GM19397 (cell line): ENCODE results near the gene CD68.
"Not testable (repeated sequence)": the region's sequence is repeated elsewhere in the genome, so short reads cannot be mapped to it uniquely, and the experiment has no call there.

Experiments
- ATAC-seq: cut with Tn5 transposase; IDR thresholded peaks from one replicate; pipeline ENCODE4 v1.9.1; 2021; ENCODE audit warnings: mild to moderate bottlenecking, moderate library complexity; ENCODE audit not compliant: unreplicated experiment

CD68 gene

DNA sequence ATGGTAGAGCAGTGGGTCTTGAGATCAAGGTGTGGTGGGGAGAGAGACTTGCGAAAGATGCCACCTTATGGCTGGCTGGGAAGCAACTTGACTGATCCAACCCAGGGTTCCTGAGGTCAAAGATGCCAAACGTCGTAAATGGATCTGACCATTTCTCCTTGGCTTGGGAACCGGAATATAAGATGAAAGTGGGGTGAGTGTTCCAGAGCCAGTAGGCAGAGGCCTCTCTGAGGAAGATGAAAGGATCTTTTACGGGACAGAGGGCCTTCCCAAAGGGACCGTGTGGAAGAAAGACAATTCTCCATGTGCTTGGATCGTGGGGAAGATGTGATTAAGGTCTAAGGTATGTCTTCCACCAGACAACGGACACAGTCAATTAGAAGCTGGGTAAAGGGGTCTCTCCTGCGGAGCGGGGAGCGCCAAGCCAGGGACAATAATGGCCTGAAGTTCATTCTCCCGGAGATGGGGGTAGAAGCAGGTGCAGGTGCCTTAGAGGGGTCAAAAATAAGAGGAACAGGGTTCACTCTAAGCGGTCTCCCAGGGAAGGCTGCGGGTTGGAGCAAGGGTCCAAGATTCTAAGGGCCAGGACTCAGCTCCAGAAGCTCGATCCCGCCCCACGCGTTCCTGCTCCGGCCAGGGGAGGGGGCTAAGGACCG lies 34.5 kb downstream of the CD68 start:
- no peak for ATAC-seq

DNA sequence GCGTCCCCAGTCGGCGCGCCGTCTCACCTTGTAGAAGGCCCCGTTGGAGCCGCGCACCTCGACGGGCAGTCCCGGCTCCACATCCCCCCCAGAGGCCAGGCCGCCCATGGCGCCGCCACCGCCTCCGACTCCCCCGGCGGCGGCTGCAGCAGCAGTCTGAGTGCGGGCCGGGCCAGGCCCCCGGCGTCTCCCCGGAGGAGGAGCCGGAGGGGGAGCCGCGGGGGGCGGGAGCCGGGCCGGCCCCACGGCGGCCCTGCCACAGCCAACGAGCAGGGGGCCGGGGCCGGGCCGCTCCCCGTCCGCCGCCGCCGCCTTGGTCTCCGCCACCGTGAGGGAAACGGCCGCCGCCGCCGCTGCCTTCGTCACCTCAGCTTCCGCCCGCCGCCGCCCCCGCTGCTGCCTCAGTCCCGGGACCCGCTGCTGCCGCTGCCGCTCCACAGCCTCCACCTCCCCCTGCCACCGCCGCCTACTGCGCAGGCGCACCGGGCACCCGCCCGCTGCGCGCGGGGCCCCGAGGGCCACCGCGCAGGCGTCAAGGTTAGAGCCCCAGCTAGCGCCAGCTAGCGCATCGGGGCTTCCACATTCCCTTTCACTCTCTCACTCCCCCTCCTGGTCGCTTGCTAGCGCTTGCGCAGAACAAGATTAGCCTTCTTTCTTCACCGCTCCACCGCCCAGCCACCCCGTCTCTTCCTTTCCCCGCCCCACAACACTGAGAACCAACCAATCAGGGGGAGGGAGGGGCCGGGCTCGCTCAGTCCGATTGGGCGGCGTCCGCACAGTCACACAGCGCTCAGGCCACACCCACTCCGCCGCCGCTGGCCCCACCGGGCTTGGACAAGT lies 35.2 kb downstream of the CD68 start, which contains the start of gene FXR2:
Gene FXR2 (minus strand): TSS at position 473 of the 840 bp plus-strand sequence. CDS start 365 bp downstream, at position 108.
- ATAC-seq: peak; percentile 82

DNA sequence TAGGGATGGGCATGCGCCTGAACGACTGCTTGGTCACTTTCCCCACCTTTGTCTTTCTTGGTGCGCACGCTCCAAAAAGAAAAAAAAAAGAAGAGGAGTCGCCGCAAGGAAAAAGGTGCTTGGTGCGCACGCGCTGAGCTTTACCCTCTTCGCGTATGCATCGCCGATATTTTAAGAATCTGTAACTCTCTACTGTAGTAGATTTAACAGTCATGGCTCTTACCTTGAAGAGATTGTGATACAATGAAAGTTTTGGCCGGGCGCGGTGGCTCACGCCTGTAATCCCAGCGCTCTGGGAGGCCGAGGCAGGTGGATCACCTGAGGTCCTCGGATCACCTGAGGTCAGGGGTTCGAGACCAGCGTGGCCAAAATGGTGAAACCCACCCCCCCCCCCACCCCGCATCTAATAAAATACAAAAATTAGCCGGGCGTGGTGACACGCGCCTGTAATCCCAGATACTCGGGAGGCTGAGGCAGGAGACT lies 35.9 kb downstream of the CD68 start:
- no peak for ATAC-seq

DNA sequence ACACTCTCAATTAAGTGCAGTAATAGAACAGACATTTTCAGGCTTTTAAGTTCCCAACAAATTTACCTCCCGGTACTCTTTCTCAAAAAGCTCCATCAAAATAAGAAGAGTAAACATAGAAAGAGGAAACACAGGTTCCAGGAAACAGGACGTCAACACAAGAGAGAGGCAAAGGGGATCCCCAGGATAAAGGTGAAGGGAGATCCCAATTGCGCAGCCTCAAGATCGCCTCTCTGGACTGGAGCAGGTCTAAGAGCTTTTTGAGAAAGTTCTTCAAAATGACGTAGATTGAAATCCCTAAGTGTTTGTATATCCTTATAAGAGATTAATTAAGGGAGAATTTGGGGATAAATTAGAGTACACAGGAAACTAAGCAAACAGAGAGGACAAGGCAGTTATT lies 39.2 kb downstream of the CD68 start:
- no peak for ATAC-seq

DNA sequence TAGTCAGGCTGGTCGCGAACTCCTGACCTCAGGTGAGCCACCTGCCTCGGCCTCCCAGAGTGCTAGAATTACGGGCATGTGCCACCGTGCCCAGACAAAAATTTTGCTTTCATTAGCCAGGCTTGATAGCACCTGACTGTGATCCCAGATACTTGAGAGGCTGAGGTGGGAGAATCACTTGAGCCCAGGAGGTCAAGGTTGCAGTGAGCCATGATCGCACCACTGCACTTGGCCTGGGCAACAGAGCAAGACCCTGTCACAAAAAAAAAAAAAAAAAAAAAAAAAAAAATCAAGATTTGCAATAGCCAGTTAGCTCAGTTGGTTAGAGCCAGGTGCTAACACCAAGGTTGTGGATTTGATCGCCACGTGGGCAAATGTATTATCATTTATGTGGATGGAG lies 41.4 kb downstream of the CD68 start:
- ATAC-seq: no peak

DNA sequence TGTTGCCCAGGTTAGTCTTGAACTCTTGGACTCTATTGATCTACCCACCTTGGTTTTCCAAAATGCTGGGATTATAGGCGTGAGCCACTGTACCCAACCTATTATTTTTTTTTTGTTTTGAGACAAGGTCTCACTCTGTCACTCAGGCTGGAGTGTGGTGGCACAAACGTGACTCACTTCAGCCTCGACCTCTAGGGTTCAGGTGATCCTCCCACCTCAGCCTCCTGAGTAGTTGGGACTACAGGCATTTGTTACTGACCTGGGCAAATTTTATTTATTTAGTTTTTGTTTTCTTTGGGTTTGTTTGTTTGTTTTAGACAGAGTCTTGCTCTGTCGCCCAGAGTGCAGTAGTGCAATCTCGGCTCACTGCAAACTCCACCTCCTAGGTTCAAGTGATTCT lies 44.2 kb downstream of the CD68 start:
- ATAC-seq: no peak

DNA sequence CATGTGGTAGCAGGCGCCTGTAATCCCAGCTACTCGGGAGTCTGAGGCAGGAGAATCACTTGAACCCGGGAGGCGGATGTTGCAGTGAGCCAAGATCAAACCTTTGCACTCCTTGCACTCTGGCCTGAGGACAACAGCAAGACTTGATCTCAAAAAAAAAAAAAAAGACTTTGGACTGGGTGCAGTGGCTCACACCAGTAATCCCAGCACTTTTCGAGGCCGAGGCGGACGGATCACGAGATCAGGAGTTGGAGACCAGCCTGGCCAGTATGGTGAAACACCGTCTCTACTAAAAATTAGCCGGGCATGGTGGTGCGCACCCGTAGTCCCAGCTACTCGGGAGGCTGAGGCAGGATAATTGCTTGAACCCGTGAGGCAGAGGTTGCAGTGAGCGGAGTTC lies 46.3 kb downstream of the CD68 start:
- not testable (repeated sequence) for ATAC-seq

DNA sequence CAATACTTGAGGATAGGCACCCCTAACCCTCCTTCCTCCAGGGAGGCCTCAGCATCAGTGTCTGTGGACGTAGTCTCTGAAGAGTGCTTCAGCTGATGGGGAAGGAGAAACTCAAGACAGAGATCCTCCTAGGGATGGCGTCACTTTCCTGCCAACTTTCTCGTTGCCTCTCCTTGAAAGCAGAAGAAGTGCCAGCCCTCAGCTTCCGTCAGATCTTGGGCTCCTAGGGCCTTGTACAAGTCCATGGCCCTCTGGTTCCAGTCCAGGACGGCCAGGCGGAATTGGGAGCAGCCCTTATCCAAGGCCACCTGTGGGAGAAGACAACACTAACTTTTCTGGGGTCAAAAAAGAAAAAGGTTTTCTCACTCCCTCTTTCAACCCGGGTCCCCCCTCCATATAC lies 46.9 kb downstream of the CD68 start:
- ATAC-seq: no peak

DNA sequence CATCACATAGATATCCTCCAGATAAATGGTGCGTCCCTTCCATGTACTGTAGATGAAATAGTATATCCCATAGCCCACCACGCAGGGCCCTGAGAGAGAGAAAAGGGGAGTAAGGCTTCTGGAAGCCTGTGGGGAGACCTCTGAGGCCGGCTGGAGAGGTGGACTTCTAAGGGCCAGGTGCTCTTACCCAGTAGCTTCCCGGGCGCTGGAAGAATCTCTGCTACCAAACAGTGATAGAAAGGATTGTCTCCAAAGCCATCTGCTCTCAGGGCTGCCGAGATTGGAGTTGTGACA lies 47.5 kb downstream of the CD68 start:
- no peak for ATAC-seq

DNA sequence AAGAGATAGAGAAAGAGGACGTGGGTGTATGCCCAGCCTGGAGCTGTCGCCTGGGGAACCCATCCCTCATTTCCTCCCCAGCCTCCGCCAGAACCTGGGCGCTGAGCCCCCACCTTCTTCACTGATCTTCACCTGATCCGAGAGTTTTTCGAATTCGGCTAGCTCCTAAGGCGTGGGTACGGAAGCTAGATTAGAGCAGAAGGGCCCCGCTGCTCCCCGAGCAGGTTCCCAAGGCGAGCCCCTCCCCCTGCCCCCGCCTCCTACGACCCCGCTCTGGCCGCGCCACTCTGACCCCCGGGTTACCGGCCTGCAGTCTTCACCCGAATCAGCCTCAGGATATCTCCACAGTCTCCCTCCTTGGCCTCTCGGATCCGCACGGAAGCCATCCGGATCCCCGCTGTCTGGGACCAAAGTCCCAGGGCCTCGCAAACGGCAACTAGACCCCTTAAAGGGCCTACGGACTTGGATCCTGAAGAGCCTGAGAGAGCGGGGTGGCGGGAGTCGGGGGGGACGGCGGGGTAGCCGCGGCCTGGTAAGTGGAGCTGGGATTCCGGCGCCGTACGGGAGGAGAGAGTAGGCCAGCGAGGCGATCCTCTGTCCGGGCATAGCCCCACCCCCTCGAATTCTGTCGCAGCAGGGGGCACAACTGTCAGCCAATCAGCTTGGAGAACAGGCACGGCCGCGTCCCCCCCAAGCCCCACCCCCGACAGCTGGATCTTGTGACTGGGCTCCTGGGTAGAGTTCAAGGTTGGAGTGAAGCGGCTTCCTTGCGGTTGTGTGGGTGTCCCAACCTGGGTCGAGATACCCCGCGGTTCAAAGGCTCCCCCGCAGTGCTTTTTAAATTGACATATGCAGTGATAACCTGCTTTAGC lies 48.0 kb downstream of the CD68 start, which contains the start of gene SAT2:
Gene SAT2 (minus strand): TSS at position 572 of the 872 bp plus-strand sequence. CDS start 186 bp downstream, at position 386.
- ATAC-seq: peak; percentile 81

DNA sequence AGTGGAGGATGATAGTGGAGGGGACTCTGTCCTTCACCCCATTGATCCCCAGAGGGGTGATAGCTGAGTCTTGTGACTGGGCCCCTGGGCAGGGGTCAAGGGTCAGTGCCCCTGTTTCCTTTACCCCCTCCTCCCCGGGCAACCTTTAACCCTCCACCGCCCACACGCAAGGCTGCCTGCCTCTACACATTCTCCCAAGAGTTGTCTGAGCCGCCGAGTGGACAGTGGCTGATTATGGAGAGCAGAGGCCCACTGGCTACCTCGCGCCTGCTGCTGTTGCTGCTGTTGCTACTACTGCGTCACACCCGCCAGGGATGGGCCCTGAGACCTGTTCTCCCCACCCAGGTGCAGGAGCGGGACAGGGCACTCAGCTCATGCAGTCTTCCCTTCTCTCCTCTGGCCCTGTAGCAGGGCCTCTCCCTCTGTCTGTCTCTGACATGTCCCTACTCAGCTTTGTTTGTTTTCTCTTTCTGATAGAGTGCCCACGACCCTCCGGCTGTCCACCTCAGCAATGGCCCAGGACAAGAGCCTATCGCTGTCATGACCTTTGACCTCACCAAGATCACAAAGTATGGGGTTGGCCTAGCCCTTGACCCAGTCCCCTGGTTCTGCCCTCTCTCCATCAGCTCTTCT lies 50.6 kb downstream of the CD68 start, which contains the start of gene SHBG:
Gene SHBG (plus strand): TSS at position 197 of the 633 bp plus-strand sequence. CDS start 38 bp downstream, at position 235.
- no peak for ATAC-seq
